HG03064 (cell line): ENCODE data around the gene RAD51B.
A peak's percentile ranks its signal among the peaks of the same experiment; 100 is the strongest.
"Not testable (repeated sequence)": the region's sequence is repeated elsewhere in the genome, so short reads cannot be mapped to it uniquely, and the experiment has no call there.

ENCODE experiments used
- ATAC-seq: cut with Tn5 transposase; IDR thresholded peaks from one replicate; pipeline ENCODE4 v1.9.1; 2021; ENCODE audit warnings: low read depth; ENCODE audit not compliant: unreplicated experiment

RAD51B gene

GRCh38 chr14:68221046-68221445 lies 401.5 kb downstream of the RAD51B start:
- ATAC-seq = not testable (repeated sequence)

GRCh38 chr14:68222154-68222553 lies 402.6 kb downstream of the RAD51B start:
- no peak for ATAC-seq

GRCh38 chr14:68222726-68223125 lies 403.1 kb downstream of the RAD51B start:
- no peak for ATAC-seq

- no peak for ATAC-seq
Observed at GRCh38 chr14:68223631-68224030, 404.1 kb downstream of the RAD51B start.

GRCh38 chr14:68225321-68225720 lies 405.7 kb downstream of the RAD51B start:
- ATAC-seq = no peak

GRCh38 chr14:68226523-68226922 lies 406.9 kb downstream of the RAD51B start:
- ATAC-seq = no peak

- ATAC-seq = no peak
Observed at GRCh38 chr14:68228656-68229055, 409.1 kb downstream of the RAD51B start.

- ATAC-seq = no peak
Observed at GRCh38 chr14:68229423-68230100, 410.0 kb downstream of the RAD51B start.

- ATAC-seq = no peak
Observed at GRCh38 chr14:68230202-68230949, 410.8 kb downstream of the RAD51B start.

GRCh38 chr14:68230950-68231717 lies 411.6 kb downstream of the RAD51B start:
- ATAC-seq = no peak

- no peak for ATAC-seq
Observed at GRCh38 chr14:68231898-68232297, 412.3 kb downstream of the RAD51B start.

GRCh38 chr14:68232300-68233055 lies 412.9 kb downstream of the RAD51B start:
- peak; percentile 62 for ATAC-seq

- ATAC-seq = no peak
Observed at GRCh38 chr14:68233101-68233784, 413.7 kb downstream of the RAD51B start.

GRCh38 chr14:68234101-68234905 lies 414.7 kb downstream of the RAD51B start:
- no peak for ATAC-seq

- ATAC-seq = no peak
Observed at GRCh38 chr14:68235011-68235410, 415.4 kb downstream of the RAD51B start.

GRCh38 chr14:68236582-68237458 lies 417.2 kb downstream of the RAD51B start:
- no peak for ATAC-seq

GRCh38 chr14:68238551-68238950 lies 419.0 kb downstream of the RAD51B start:
- no peak for ATAC-seq

GRCh38 chr14:68238976-68239375 lies 419.4 kb downstream of the RAD51B start:
- no peak for ATAC-seq
